ENCODE data around the gene ANAPC13. TPM values are rescaled to one million over a fixed set of nuclear protein-coding genes. Genes with fewer than 3 reads are reported as not detected.
A peak's percentile ranks its signal among the peaks of the same experiment; 100 is the strongest.

Gene ANAPC13
- total and polyA plus RNA-seq, 10 of the 15 experiments (the other 5 are each of a cell fraction or from before 2014, with no cell fraction given): 34.9 to 139 (median 83.0) TPM

DNA sequence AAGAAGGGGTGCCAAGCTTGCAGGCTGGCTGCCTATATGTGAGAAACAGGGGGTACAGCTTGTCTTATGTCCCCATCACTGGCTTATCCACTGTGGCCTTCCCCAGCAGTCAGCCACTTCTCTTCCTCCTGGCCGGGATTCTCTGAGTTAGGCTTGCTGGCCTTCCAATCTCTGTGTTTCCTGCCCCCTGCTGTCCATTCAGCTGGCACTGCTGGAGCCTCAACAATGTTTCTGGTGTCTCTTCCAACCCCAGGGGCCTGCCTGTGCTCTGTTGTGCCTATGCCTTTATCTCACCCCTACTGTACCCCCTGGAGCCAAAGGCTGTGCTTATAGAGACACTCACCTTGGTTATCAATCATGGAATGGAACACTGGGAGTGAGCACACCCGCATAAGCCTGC lies 36.5 kb downstream of the ANAPC13 start:
- Histone ChIP-seq H3K4me1 (ENCODE audit: control insufficient read depth, insufficient read depth, low read length) (no peaks in the 10 kb centered on the region), H3K4me3 (no peak overlapping the region), H3K27ac (ENCODE audit: control insufficient read depth, insufficient read depth) (no peak overlapping the region), H2AFZ (ENCODE audit: control insufficient read depth, low read depth, low read length) (no peak overlapping the region), H3K9me3 (replicated peaks; ENCODE audit: control insufficient read depth, insufficient read depth, low read length) (no peaks in the 10 kb centered on the region), H3K36me3 (ENCODE audit: control insufficient read depth in 2 of 2, insufficient read depth in 2 of 2, low read length in 1 of 2) (no peaks in the 10 kb centered on the region), H3K27me3 (replicated peaks in 1 of 2; ENCODE audit: control insufficient read depth in 2 of 2, insufficient read depth in 2 of 2, low read length in 1 of 2) (no peaks in the 10 kb centered on the region; a peak in 1 of 4 replicates), H3K79me2 (ENCODE audit: control insufficient read depth, insufficient read depth, low read length) (no peaks in the 10 kb centered on the region), H4K20me1 (ENCODE audit: control insufficient read depth, insufficient read depth) (no peaks in the 10 kb centered on the region), H3K4me2 (ENCODE audit: control insufficient read depth, insufficient read depth) (no peak overlapping the region), H3K9ac (ENCODE audit: control insufficient read depth, insufficient read depth, low read length) (no peak overlapping the region)
- TF ChIP-seq SMARCA5 (IDR thresholded peaks at IDR 0.05): no peak
- no peak for TF ChIP-seq ZNF24 (IDR thresholded peaks at IDR 0.05)
- 0 out of 2 replicates have a peak, but pooled peaks have one; percentile 6 for TF ChIP-seq RAD21 (IDR thresholded peaks at IDR 0.05; ENCODE audit: insufficient read depth, low read depth, low read length)
- TF ChIP-seq DPF2 (IDR thresholded peaks at IDR 0.05): no peak
- TF ChIP-seq, protein P1, sequence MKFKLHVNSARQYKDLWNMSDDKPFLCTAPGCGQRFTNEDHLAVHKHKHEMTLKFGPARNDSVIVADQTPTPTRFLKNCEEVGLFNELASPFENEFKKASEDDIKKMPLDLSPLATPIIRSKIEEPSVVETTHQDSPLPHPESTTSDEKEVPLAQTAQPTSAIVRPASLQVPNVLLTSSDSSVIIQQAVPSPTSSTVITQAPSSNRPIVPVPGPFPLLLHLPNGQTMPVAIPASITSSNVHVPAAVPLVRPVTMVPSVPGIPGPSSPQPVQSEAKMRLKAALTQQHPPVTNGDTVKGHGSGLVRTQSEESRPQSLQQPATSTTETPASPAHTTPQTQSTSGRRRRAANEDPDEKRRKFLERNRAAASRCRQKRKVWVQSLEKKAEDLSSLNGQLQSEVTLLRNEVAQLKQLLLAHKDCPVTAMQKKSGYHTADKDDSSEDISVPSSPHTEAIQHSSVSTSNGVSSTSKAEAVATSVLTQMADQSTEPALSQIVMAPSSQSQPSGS (IDR thresholded peaks at IDR 0.05; ENCODE audit: low read length): no peak
- TF ChIP-seq, protein P2, sequence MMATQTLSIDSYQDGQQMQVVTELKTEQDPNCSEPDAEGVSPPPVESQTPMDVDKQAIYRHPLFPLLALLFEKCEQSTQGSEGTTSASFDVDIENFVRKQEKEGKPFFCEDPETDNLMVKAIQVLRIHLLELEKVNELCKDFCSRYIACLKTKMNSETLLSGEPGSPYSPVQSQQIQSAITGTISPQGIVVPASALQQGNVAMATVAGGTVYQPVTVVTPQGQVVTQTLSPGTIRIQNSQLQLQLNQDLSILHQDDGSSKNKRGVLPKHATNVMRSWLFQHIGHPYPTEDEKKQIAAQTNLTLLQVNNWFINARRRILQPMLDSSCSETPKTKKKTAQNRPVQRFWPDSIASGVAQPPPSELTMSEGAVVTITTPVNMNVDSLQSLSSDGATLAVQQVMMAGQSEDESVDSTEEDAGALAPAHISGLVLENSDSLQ (IDR thresholded peaks at IDR 0.05): no peak
- TF ChIP-seq, protein P3, sequence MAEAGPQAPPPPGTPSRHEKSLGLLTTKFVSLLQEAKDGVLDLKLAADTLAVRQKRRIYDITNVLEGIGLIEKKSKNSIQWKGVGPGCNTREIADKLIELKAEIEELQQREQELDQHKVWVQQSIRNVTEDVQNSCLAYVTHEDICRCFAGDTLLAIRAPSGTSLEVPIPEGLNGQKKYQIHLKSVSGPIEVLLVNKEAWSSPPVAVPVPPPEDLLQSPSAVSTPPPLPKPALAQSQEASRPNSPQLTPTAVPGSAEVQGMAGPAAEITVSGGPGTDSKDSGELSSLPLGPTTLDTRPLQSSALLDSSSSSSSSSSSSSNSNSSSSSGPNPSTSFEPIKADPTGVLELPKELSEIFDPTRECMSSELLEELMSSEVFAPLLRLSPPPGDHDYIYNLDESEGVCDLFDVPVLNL (IDR thresholded peaks at IDR 0.05; ENCODE audit: low read depth, low read length): no peak
- TF ChIP-seq EGR1 (IDR thresholded peaks at IDR 0.05; ENCODE audit: borderline replicate concordance in 1 of 2, low read depth in 2 of 2, low read length in 2 of 2): no peak
- TF ChIP-seq IKZF1 (conservative IDR thresholded peaks at IDR 0.05): no peak
- no peak for TF ChIP-seq FOXM1 (IDR thresholded peaks at IDR 0.05; ENCODE audit: low read depth, low read length)
- TF ChIP-seq, protein P4, sequence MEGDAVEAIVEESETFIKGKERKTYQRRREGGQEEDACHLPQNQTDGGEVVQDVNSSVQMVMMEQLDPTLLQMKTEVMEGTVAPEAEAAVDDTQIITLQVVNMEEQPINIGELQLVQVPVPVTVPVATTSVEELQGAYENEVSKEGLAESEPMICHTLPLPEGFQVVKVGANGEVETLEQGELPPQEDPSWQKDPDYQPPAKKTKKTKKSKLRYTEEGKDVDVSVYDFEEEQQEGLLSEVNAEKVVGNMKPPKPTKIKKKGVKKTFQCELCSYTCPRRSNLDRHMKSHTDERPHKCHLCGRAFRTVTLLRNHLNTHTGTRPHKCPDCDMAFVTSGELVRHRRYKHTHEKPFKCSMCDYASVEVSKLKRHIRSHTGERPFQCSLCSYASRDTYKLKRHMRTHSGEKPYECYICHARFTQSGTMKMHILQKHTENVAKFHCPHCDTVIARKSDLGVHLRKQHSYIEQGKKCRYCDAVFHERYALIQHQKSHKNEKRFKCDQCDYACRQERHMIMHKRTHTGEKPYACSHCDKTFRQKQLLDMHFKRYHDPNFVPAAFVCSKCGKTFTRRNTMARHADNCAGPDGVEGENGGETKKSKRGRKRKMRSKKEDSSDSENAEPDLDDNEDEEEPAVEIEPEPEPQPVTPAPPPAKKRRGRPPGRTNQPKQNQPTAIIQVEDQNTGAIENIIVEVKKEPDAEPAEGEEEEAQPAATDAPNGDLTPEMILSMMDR (IDR thresholded peaks at IDR 0.05 in 2 of 3, conservative IDR thresholded peaks at IDR 0.05 in 1 of 3; ENCODE audit: control insufficient read depth in 2 of 3, extremely low read depth in 1 of 3, insufficient read depth in 1 of 3, low read depth in 3 of 3, low read length in 3 of 3): peak in 2 of 3 experiments; percentile 21 to 31; a peak in 3 of 6 replicates
- no peak for TF ChIP-seq YBX1 (IDR thresholded peaks at IDR 0.05)
- TF ChIP-seq STAT1 (conservative IDR thresholded peaks at IDR 0.05): no peak
- TF ChIP-seq, protein P5, sequence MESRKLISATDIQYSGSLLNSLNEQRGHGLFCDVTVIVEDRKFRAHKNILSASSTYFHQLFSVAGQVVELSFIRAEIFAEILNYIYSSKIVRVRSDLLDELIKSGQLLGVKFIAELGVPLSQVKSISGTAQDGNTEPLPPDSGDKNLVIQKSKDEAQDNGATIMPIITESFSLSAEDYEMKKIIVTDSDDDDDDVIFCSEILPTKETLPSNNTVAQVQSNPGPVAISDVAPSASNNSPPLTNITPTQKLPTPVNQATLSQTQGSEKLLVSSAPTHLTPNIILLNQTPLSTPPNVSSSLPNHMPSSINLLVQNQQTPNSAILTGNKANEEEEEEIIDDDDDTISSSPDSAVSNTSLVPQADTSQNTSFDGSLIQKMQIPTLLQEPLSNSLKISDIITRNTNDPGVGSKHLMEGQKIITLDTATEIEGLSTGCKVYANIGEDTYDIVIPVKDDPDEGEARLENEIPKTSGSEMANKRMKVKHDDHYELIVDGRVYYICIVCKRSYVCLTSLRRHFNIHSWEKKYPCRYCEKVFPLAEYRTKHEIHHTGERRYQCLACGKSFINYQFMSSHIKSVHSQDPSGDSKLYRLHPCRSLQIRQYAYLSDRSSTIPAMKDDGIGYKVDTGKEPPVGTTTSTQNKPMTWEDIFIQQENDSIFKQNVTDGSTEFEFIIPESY (IDR thresholded peaks at IDR 0.05): no peak
- TF ChIP-seq, protein P6, sequence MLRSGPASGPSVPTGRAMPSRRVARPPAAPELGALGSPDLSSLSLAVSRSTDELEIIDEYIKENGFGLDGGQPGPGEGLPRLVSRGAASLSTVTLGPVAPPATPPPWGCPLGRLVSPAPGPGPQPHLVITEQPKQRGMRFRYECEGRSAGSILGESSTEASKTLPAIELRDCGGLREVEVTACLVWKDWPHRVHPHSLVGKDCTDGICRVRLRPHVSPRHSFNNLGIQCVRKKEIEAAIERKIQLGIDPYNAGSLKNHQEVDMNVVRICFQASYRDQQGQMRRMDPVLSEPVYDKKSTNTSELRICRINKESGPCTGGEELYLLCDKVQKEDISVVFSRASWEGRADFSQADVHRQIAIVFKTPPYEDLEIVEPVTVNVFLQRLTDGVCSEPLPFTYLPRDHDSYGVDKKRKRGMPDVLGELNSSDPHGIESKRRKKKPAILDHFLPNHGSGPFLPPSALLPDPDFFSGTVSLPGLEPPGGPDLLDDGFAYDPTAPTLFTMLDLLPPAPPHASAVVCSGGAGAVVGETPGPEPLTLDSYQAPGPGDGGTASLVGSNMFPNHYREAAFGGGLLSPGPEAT (IDR thresholded peaks at IDR 0.05; ENCODE audit: low read depth): no peak
- ChIA-PET SMC1A (ENCODE audit: uncharacterized antibody, unreplicated experiment) (no interaction called here), POLR2A (no interaction called here), RAD21 (ENCODE audit: unreplicated experiment) (no interaction called here), CTCF (interaction anchor here (1.0 to 1.4 kb wide), 3 partner anchors 140 to 236 kb away, joined by 3 read pairs; no protein-coding TSS in a partner anchor)
- DNase-seq (ENCODE audit: low read depth, low spot score) (no peak), FAIRE-seq (no peak), ATAC-seq (peak; percentile 46; the same call in 2 of the 3 replicates)
- in situ Hi-C loops (cut with MboI) (no loop called here), intact Hi-C loops (cut with micrococcal nuclease; ENCODE audit: unreplicated experiment) (no loop called here)
- BruUV-seq (replicated peaks): no TSS peak
- WGBS (ENCODE audit: insufficient coverage, insufficient replicate concordance, low lambda C conversion rate, missing lambda C conversion rate): 26% methylated on average over 2 of the region's 2 CpGs
